ENCODE data around the gene ADARB1.

DNA sequence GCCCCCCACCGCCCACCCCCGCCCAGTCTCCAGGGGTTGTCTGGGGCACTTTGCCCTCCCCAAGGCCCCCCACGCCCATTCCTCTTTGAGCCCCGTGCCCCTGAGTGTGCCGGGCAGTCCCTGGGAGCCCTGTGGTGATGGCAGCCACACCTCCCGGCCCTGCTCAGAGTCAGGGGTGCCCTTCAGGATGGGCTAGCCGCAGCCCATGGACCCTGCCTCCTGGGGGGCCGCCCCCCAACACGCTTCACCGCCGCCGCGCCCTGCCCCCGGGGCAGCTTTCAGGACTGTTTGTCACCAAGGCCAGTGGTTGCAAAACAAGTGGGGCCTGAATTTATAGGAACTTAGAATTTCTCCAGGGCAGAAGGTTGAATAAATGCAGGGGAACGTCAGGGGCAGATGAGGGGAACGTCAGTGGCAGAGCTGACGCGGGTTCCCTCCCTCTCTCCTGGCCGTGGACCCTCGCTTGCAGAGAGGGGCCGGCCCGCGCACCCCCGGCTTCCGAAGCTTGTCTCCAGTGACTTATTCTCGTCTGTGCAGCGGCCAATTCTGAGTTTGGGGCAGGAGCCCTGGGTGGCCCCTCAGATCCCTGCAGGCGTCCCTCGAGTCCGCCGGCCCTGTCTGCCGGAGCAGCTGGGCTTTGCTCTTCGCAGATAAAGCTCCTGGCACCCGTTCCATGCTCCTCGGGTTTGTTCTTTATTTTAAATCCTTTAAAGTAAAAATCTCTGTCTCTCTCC, 41.2 kb upstream of the ADARB1 start:
- TF ChIP-seq, protein P1, sequence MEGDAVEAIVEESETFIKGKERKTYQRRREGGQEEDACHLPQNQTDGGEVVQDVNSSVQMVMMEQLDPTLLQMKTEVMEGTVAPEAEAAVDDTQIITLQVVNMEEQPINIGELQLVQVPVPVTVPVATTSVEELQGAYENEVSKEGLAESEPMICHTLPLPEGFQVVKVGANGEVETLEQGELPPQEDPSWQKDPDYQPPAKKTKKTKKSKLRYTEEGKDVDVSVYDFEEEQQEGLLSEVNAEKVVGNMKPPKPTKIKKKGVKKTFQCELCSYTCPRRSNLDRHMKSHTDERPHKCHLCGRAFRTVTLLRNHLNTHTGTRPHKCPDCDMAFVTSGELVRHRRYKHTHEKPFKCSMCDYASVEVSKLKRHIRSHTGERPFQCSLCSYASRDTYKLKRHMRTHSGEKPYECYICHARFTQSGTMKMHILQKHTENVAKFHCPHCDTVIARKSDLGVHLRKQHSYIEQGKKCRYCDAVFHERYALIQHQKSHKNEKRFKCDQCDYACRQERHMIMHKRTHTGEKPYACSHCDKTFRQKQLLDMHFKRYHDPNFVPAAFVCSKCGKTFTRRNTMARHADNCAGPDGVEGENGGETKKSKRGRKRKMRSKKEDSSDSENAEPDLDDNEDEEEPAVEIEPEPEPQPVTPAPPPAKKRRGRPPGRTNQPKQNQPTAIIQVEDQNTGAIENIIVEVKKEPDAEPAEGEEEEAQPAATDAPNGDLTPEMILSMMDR (IDR thresholded peaks at IDR 0.05; ENCODE audit: insufficient read depth, low read depth, low read length), result no peak
- no peak for TF ChIP-seq EZH2 (IDR thresholded peaks at IDR 0.05; ENCODE audit: insufficient read depth, low read length)

Data from astrocyte (in vitro differentiated cells and primary cell).